SH-SY5Y (cell line): ENCODE data around the gene TLL1.

Experiments
- GATA2 ChIP-seq: IDR thresholded peaks from 2 replicates; pipeline ENCODE4 v1.6.1; 2011; ENCODE audit warnings: mild to moderate bottlenecking, low read depth, low read length
- GATA3 ChIP-seq: IDR thresholded peaks from 2 replicates; pipeline ENCODE4 v1.6.1; 2011; ENCODE audit warnings: low read depth, mild to moderate bottlenecking, low read length, moderate library complexity

TLL1 gene

DNA sequence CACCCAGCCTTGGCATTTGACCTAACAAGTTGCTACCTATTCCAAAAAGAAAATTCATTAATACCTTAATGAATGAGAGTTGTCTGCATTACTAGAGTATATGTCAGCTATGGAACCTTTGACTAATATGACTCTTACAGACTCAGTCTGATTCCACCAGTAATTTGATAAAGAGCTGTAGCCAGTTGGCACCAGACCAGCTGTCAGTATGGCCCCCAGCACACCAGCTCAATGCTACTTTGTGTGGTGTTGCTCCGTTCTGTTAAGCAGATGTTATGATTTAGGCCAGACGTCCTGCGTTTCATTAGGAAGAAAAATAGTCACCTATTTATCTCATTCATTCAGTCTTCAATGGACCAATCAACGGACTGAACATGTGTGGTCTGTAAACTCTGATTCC lies 215.5 kb downstream of the TLL1 start:
- TF ChIP-seq GATA3, result no peak
- TF ChIP-seq GATA2, result no peak

DNA sequence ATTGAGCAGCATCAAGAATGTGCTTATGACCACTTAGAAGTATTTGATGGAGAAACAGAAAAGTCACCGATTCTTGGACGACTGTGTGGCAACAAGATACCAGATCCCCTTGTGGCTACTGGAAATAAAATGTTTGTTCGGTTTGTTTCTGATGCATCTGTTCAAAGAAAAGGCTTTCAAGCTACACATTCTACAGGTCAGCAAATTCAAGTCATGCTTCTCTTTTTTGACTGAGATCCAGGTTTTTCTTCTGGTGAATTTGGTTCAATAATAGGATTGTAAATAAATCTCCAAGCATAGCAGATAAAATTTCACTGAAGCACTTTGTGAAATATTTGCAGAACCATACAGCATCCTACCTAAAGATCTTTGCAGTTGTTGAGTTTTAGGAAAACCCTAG lies 218.1 kb downstream of the TLL1 start:
- TF ChIP-seq GATA2 (no peak), GATA3 (no peak)

DNA sequence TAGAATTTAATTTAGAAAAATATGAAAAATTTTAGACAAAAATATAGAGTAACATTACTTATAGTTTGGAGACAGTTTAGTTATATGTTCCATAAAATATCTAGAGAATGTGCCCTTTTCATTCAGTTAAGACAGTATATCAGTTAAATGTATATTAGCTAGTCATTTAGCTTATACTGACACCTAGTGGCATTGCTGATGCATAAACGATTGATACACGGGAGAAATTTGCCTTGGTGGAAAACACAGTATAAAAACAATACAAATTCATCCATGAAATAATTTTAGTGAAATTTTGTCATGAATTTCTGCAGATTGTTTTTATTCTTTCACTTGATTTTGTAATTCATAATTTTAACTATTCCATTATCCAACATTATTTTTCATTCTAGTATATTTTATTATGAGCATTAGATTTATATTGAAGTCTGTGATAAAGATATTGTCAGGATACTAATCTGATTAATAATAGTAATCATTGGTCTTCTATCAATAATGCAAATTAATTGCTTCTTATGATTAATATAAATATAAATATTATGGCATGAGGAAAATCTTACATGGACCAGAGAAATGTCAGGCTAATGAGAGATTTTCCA lies 219.0 kb downstream of the TLL1 start:
- TF ChIP-seq GATA2 (no peak), GATA3 (no peak)

DNA sequence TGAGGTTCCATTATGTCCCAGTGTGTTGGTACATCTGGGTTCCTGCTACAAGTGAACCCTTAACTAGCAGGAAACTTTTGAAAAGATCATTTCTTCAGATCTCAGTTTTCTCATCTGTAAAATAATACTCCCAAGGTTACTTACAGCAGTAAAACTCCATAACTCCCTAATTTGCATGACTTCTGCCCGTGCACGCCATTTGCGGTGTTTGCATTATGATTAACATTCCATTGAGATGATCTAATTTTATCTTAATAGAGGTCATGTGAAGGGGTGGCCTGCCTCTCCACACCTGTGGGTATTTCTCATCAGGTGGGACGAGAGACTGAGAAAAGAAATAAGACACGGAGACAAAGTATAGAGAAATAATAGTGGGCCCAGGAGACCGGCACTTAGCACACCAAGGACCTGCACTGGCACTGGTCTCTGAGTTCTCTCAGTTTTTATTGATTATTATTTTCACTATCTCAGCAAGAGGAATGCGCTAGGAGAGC lies 219.8 kb downstream of the TLL1 start:
- TF ChIP-seq GATA2 (no peak), GATA3 (no peak)

DNA sequence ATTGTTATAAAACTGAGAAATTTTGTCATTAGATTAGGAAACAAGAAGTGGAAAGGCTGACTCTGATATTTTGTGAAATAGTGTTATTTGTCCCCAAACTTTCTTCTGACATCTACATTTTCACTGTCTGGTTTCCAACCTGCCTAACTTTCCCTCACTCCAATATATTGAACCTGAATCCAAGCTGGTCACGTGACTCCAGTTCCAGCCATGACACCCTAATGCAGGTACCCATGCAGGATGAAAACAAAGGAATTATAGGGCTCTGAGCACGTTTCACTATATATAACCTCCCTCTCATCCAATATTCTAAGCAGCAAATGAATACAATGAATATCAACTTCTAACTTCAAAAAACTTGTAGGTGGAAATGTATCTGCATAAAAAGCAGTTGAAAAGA lies 231.6 kb downstream of the TLL1 start:
- no peak for TF ChIP-seq GATA2
- no peak for TF ChIP-seq GATA3

- TF ChIP-seq GATA3, result no peak
- TF ChIP-seq GATA2, result no peak
Observed at GRCh38 chr4:166121897-166122296, 248.9 kb downstream of the TLL1 start.

GRCh38 chr4:166123546-166123945 lies 250.5 kb downstream of the TLL1 start:
- no peak for TF ChIP-seq GATA3
- TF ChIP-seq GATA2, result no peak

- no peak for TF ChIP-seq GATA3
- TF ChIP-seq GATA2, result no peak
Observed at GRCh38 chr4:166128403-166128802, 255.4 kb downstream of the TLL1 start.

GRCh38 chr4:166134285-166134684 lies 261.2 kb downstream of the TLL1 start:
- no peak for TF ChIP-seq GATA2
- TF ChIP-seq GATA3, result no peak

DNA sequence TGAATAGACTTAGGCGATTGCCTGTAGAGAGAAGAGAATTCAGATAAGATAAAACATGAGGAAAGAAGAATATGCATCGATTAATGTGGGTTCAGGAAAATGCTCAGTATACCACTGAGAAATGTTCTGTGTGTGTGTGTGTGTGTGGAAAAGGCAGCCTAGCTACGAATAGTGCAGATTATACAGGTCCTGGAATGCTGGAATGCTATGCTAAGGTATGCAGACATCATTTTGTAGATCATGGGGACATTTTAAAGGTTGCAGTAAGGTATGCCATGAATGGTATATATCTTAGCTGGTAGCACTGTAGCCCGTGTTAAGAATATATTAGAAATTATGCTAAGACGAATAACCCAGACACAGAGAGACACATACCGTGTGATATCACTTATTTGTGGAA lies 267.9 kb downstream of the TLL1 start:
- TF ChIP-seq GATA2 (no peak), GATA3 (no peak)

DNA sequence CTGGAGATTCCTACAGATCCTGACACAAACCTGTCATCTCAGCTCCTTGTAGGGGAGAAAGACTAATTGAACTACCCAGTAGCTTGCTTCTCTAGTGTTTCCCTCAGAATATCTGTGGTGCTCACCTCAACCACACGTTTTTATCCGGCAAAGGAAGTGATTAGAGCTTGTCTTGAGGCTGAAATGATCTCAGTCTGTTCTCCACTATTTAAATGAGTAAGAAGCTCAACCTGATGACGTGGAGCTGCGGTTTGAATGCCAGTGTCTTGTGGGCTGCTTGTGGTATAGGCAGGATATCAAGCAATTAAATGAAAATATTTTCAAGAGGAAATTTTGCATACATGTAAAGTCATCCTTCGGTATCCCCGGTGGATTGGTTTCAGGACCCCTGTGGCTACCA lies 270.2 kb downstream of the TLL1 start:
- no peak for TF ChIP-seq GATA2
- TF ChIP-seq GATA3, result no peak

GRCh38 chr4:166144607-166145006 lies 271.6 kb downstream of the TLL1 start:
- TF ChIP-seq GATA2, result no peak
- TF ChIP-seq GATA3, result no peak

- TF ChIP-seq GATA2, result no peak
- TF ChIP-seq GATA3, result no peak
Observed at GRCh38 chr4:166146806-166147540, 273.9 kb downstream of the TLL1 start.
